Tibial artery (tissue), 4 donors: ENCODE results near the gene KAZN.

Experiments
- DNase-seq, 2 donors: peaks; one replicate each; pipeline ENCODE4 v3.0.0-alpha.2; 2019
- H3K27ac ChIP-seq, 2 donors: fragments of 200-600 bp; sonication (generic) in 1 of 2; 1 replicate in 1 of 2; 2 replicates in 1 of 2; pipeline ENCODE4 v1.5.1; 2018 to 2019; ENCODE audit warnings: mild to moderate bottlenecking in 1 of 2
- H3K27me3 ChIP-seq, 2 donors: fragments of 200-600 bp; sonication (generic) in 1 of 2; one replicate each; pipeline versions ENCODE4 v1.5.1 to v1.6.0; 2016 to 2019
- H3K36me3 ChIP-seq, 3 donors: fragments of 200-600 bp; sonication (generic) in 2 of 3; one replicate each; pipeline ENCODE4 v1.5.1; 2016 to 2019; ENCODE audit warnings: mild to moderate bottlenecking in 2 of 3
- H3K4me1 ChIP-seq, 4 donors: fragments of 200-600 bp; sonication (generic) in 2 of 4; 1 replicate in 3 of 4; 2 replicates in 1 of 4; pipeline ENCODE4 v1.5.1; 2016 to 2019
- H3K4me3 ChIP-seq, 2 donors: fragments of 200-600 bp; sonication (generic) in 1 of 2; 1 replicate in 1 of 2; 2 replicates in 1 of 2; pipeline ENCODE4 v1.5.1; 2018 to 2019; ENCODE audit warnings: mild to moderate bottlenecking in 2 of 2
- H3K9me3 ChIP-seq, 3 donors: fragments of 200-600 bp; sonication (generic) in 1 of 3; one replicate each; pipeline ENCODE4 v1.5.1; 2016 to 2019
- intact Hi-C: fragments of 100-400 bp; cut with DNase I; formaldehyde crosslinking; loops from one replicate; pipeline ENCODE4 v1.15.0; 2023; ENCODE audit warnings: low total_unique reads
- TF ChIP-seq, protein P1 (sequence below), 2 experiments: fragments of 200-600 bp in 1 of 2; fragments of 450-650 bp in 1 of 2; IDR thresholded peaks; one replicate each; pipeline ENCODE4 v1.5.1; 2017 to 2019; ENCODE audit warnings: antibody characterized with exemption in 2 of 2, mild to moderate bottlenecking in 1 of 2, moderate library complexity in 1 of 2

The KAZN gene

DNA sequence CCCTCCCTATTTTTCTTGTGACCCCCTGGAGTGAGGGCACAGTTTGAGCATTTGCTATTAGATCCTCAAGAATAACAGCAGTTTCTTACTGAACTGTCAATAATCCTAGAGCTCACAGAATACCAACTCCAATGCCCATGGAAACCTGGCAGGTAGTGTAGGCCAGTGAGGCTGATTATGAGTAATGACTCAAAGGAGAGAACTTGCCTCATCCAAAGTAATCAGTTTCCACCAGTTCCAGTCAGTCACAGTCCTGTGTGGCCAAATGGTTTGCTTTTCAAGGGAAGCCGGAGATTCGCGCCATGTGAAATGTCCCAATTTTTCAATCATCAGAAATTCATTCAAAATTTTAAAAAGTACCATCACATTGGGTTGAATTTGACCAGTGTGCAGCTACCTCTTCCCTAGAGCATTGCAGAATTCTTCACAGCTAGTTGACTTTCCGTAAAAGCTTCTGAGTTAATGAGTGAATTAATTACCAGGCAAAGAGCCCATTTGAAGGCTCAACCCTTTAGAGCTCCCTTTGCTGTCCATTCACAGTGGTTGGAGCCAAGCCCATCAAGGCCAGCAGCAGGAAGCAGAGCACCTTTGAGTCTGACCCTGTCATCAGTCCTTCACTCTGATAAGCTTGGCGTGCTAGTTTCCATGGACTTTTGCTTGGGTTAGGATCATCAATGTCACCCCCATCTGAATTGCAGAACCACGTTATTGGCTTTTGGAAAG, 170.3 kb downstream of the KAZN start:
- Histone ChIP-seq H3K9me3 (no peaks in the 10 kb centered on the region), H3K4me1 (no peaks in the 10 kb centered on the region), H3K27ac (no peak overlapping the region), H3K4me3 (no peak overlapping the region), H3K27me3 (peaks cover 0 to 16% of the 10 kb centered on the region in 2 donors), H3K36me3 (no peaks in the 10 kb centered on the region)
- DNase-seq = no peak
- intact Hi-C loops = no loop called here
- TF ChIP-seq, protein P1, sequence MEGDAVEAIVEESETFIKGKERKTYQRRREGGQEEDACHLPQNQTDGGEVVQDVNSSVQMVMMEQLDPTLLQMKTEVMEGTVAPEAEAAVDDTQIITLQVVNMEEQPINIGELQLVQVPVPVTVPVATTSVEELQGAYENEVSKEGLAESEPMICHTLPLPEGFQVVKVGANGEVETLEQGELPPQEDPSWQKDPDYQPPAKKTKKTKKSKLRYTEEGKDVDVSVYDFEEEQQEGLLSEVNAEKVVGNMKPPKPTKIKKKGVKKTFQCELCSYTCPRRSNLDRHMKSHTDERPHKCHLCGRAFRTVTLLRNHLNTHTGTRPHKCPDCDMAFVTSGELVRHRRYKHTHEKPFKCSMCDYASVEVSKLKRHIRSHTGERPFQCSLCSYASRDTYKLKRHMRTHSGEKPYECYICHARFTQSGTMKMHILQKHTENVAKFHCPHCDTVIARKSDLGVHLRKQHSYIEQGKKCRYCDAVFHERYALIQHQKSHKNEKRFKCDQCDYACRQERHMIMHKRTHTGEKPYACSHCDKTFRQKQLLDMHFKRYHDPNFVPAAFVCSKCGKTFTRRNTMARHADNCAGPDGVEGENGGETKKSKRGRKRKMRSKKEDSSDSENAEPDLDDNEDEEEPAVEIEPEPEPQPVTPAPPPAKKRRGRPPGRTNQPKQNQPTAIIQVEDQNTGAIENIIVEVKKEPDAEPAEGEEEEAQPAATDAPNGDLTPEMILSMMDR (IDR thresholded peaks at IDR 0.05) = no peak

DNA sequence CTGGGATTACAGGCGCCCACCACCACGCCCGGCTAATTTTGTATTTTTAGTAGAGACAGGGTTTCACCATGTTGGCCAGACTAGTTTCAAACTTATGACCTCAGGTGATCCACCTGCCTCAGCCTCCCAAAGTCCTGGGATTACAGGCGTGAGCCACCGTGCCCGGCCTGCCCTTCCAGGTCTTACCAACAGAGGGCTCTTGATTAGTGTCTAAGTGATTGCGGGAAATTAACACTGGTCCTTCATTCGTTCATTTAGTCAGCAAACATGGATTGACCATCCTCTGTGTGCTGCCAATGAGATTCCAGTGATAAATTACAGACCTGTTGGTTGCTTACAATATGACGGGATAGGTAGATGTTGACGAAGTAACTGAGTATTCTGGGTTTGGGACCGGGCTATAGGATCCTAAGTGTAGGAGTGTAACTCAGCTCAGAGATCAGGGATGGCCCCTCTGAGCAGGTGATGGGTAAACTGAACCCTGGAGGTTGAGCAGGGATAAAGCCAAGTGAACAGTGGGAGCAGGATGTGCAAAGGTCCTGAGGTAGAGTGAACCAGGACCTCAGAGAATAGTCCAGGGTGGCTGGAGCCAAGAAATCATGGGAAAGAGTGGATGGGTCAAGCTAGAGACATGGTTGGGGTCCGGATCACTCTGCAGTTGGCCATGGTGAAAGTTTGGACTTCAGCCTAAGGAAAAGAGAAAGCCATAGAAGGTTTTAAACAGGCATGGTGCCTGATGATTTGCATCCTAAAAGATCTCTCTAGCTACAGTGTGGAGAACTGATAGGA, 171.2 kb downstream of the KAZN start:
- intact Hi-C loops = no loop called here
- Histone ChIP-seq H3K4me3 (no peak overlapping the region), H3K9me3 (no peaks in the 10 kb centered on the region), H3K27ac (no peak overlapping the region), H3K27me3 (peaks cover 0 to 11% of the 10 kb centered on the region in 2 donors), H3K36me3 (no peaks in the 10 kb centered on the region), H3K4me1 (no peaks in the 10 kb centered on the region)
- no peak for DNase-seq
- TF ChIP-seq, protein P1 (IDR thresholded peaks at IDR 0.05) = no peak

DNA sequence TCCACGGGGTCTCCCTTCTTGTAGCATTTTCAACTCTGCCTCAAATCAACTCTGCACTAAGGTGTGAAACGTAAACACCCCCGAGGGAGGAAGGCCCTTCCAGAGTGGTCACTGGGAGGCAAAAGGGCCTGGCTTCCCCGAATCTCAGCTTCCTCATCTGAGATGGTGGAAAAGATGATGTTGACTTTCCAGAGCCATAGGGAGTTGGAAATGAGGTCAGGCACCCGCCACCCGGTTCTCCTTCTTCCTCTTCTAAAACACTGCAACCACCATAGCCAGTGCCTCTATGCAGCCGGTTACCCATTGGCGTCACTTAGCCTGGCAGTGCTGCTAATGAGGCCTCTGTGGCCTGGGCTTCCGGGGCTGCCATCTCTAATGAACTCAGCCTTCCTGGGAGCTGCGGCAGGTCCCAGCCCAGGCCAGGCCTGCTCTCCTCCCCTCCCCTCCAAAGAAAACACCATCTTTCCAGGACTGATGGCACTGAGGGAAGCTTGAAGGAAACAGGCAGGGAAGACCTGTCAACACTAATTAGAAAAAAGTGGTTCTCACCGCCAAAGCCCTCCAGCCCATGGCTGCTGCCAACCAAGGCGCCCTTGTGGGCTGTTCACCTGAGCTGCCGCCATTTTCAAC, 175.0 kb downstream of the KAZN start:
- TF ChIP-seq, protein P1 (IDR thresholded peaks at IDR 0.05) = no peak
- H3K27me3 ChIP-seq = no peaks in the 10 kb centered on the region
- no peaks in the 10 kb centered on the region for H3K36me3 ChIP-seq
- H3K4me3 ChIP-seq = no peak overlapping the region
- no peaks in the 10 kb centered on the region for H3K9me3 ChIP-seq
- no peak for DNase-seq
- H3K27ac ChIP-seq = no peak overlapping the region
- intact Hi-C loops = no loop called here
- H3K4me1 ChIP-seq = no peaks in the 10 kb centered on the region

DNA sequence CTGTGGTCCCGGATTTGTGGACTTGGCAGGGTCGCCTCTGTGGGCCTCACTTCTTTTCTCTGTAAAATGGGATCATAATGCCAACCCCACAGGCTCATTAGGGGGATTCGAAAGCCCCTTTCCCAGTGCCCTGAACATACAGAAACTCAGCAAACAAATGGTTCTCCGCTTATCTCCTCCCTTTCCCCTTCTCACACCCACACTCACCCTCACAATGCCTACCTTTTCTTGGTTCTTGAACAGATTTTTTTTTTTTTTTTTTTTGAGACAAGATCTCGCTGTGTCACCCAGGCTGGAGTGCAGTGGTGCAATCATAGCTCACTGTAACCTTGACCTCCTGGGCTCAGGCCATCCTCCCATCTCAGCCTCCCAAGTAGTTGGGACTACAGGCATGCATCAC, 175.7 kb downstream of the KAZN start:
- Histone ChIP-seq H3K27ac (no peak overlapping the region), H3K36me3 (no peaks in the 10 kb centered on the region), H3K9me3 (no peaks in the 10 kb centered on the region), H3K4me1 (no peaks in the 10 kb centered on the region), H3K4me3 (no peak overlapping the region), H3K27me3 (no peaks in the 10 kb centered on the region)
- TF ChIP-seq, protein P1 (IDR thresholded peaks at IDR 0.05) = no peak
- intact Hi-C loops = no loop called here
- DNase-seq = no peak

DNA sequence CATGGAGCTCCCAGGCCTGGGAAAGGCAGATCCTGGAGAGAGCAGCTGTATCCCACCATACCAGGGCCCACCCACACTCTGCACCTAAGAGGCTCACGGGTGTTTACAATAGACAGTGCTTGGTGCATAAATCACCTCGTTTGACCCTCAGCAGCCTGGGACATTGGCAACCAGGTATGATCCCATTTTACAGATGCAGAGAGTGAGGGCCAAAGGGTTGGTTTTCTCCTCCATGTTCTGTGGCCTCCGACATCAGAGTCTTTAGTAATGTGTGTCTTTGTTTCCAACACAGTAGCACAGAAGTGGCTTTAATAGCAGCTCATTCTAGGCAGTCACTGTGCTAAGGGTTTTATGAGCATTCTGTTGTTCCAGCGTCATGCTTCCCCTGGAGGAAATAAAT, 176.5 kb downstream of the KAZN start:
- no peaks in the 10 kb centered on the region for H3K36me3 ChIP-seq
- TF ChIP-seq, protein P1 (IDR thresholded peaks at IDR 0.05) = no peak
- H3K4me1 ChIP-seq = no peaks in the 10 kb centered on the region
- no peaks in the 10 kb centered on the region for H3K9me3 ChIP-seq
- H3K27ac ChIP-seq = no peak overlapping the region
- no peak overlapping the region for H3K4me3 ChIP-seq
- H3K27me3 ChIP-seq = no peaks in the 10 kb centered on the region
- no peak for DNase-seq
- intact Hi-C loops = loop anchor here (5.0 kb wide), 1 partner anchor 252 kb away; no protein-coding TSS in a partner anchor
